Neural cell (in vitro differentiated cells): ENCODE measurements around the gene LTK. TPM values are rescaled to one million over a fixed set of nuclear protein-coding genes. Genes with fewer than 3 reads are reported as not detected.

Experiments
- H2AFZ ChIP-seq: fragments of 200-600, 300-800 bp; sonication (generic), shearing (Covaris generic); 2 replicates; pipeline ENCODE4 v1.6.0; 2014; ENCODE audit warnings: low read depth, mild to moderate bottlenecking, antibody characterized with exemption, low read length, moderate library complexity
- H3F3A ChIP-seq: fragments of 200-600 bp; shearing (Covaris generic); 2 replicates; pipeline ENCODE4 v1.6.1; 2016; ENCODE audit warnings: mild to moderate bottlenecking, moderate library complexity, mixed read lengths, antibody characterized with exemption, low read length; ENCODE audit not compliant: insufficient read depth, poor library complexity, severe bottlenecking
- H3K27ac ChIP-seq: fragments of 200-600, 300-800 bp; sonication (generic), shearing (Covaris generic); 2 replicates; pipeline ENCODE4 v1.5.1; 2014; ENCODE audit warnings: mild to moderate bottlenecking, low read length, moderate library complexity
- H3K27me3 ChIP-seq: fragments of 300-800, 200-600 bp; sonication (generic), shearing (Covaris generic); 2 replicates; pipeline ENCODE4 v1.6.0; 2014; ENCODE audit warnings: mild to moderate bottlenecking, low read depth, low read length, moderate library complexity; ENCODE audit not compliant: insufficient read depth
- H3K36me3 ChIP-seq: fragments of 300-800, 200-600 bp; sonication (generic), shearing (Covaris generic); 2 replicates; pipeline ENCODE4 v1.5.1; 2014; ENCODE audit warnings: mild to moderate bottlenecking, antibody characterized with exemption, low read length, moderate library complexity; ENCODE audit not compliant: insufficient read depth
- H3K4me2 ChIP-seq: fragments of 300-800, 200-600 bp; sonication (generic), shearing (Covaris generic); 2 replicates; pipeline ENCODE4 v1.6.0; 2014; ENCODE audit warnings: mild to moderate bottlenecking, low read length
- H3K4me3 ChIP-seq: fragments of 300-800, 200-600 bp; sonication (generic), shearing (Covaris generic); 2 replicates; pipeline ENCODE4 v1.5.1; 2014; ENCODE audit warnings: mild to moderate bottlenecking, low read length, moderate library complexity
- H3K79me2 ChIP-seq: fragments of 200-600 bp; shearing (Covaris generic); replicated peaks from 2 replicates; pipeline ENCODE4 v1.6.0; 2014; ENCODE audit warnings: mild to moderate bottlenecking, low read length, moderate library complexity; ENCODE audit not compliant: insufficient read depth
- H3K9ac ChIP-seq: fragments of 300-800, 200-600 bp; sonication (generic), shearing (Covaris generic); 2 replicates; pipeline ENCODE4 v1.6.1; 2016; ENCODE audit warnings: mild to moderate bottlenecking, low read length, mixed read lengths
- H3K9me2 ChIP-seq: fragments of 200-600 bp; shearing (Covaris generic); 2 replicates; pipeline ENCODE4 v1.6.1; 2016; ENCODE audit warnings: mild to moderate bottlenecking, low read length, mixed read lengths; ENCODE audit not compliant: insufficient read depth
- H3K9me3 ChIP-seq: fragments of 200-600, 300-800 bp; sonication (generic), shearing (Covaris generic); 2 replicates; pipeline ENCODE4 v1.6.1; 2016; ENCODE audit warnings: mild to moderate bottlenecking, mixed run types, low read length, moderate library complexity, mixed read lengths
- H4K20me1 ChIP-seq: fragments of 200-600 bp; shearing (Covaris generic); 2 replicates; pipeline ENCODE4 v1.6.1; 2016; ENCODE audit warnings: mild to moderate bottlenecking, mixed run types; ENCODE audit not compliant: insufficient read depth
- EP300 ChIP-seq: fragments of 450-650 bp; conservative IDR thresholded peaks from 2 replicates; pipeline ENCODE4 v1.6.1; 2014; ENCODE audit warnings: antibody characterized with exemption, mild to moderate bottlenecking, moderate library complexity; ENCODE audit not compliant: poor library complexity, severe bottlenecking
- EZH2 ChIP-seq: fragments of 200-600, 300-800 bp; shearing (Covaris generic), sonication (generic); IDR thresholded peaks from 2 replicates; pipeline ENCODE4 v1.6.1; 2014; ENCODE audit warnings: antibody characterized with exemption, low read length, borderline replicate concordance, mild to moderate bottlenecking; ENCODE audit not compliant: insufficient read depth, poor library complexity, severe bottlenecking
- MXI1 ChIP-seq: fragments of 450-650 bp; conservative IDR thresholded peaks from 2 replicates; pipeline ENCODE4 v1.6.1; 2014; ENCODE audit warnings: antibody characterized with exemption, mild to moderate bottlenecking; ENCODE audit not compliant: poor library complexity, severe bottlenecking
- POLR2AphosphoS5 ChIP-seq: IDR thresholded peaks from 2 replicates; pipeline ENCODE4 v1.6.1; 2012
- RAD21 ChIP-seq: fragments of 450-650 bp; conservative IDR thresholded peaks from 2 replicates; pipeline ENCODE4 v1.6.1; 2014; ENCODE audit warnings: antibody characterized with exemption, mild to moderate bottlenecking, moderate library complexity
- REST ChIP-seq: IDR thresholded peaks from 2 replicates; pipeline ENCODE4 v1.6.1; 2012; ENCODE audit warnings: borderline replicate concordance
- SMC3 ChIP-seq: fragments of 450-650 bp; conservative IDR thresholded peaks from 2 replicates; pipeline ENCODE4 v1.6.1; 2014; ENCODE audit warnings: antibody characterized with exemption, mild to moderate bottlenecking, moderate library complexity; ENCODE audit not compliant: poor library complexity
- TAF1 ChIP-seq: IDR thresholded peaks from 2 replicates; pipeline ENCODE4 v1.6.1; 2012; ENCODE audit warnings: low read depth
- polyA plus RNA-seq: library from polyadenylated mRNA; depleted of rRNA; stranded (reverse); fragments of >200 nt; gene quantifications from 2 replicates; pipeline ENCODE4 v1.2.3, GENCODE V29; 2014
- TF ChIP-seq, protein P1 (sequence below): fragments of 450-650 bp; IDR thresholded peaks from 2 replicates; pipeline ENCODE4 v1.5.1; 2014; ENCODE audit warnings: antibody characterized with exemption, mild to moderate bottlenecking, moderate library complexity; ENCODE audit not compliant: poor library complexity, severe bottlenecking

The LTK gene
- polyA plus RNA-seq, 1 donor from 2014 or later: 0.28 TPM

- no peak overlapping the region for H3K27ac ChIP-seq
- H3K79me2 ChIP-seq: no peaks in the 10 kb centered on the region
- H3F3A ChIP-seq: no peaks in the 10 kb centered on the region
- H3K27me3 ChIP-seq: no peaks in the 10 kb centered on the region
- H3K9ac ChIP-seq: no peak overlapping the region
- no peaks in the 10 kb centered on the region for H4K20me1 ChIP-seq
- no peak overlapping the region for H3K4me2 ChIP-seq
- TF ChIP-seq, protein P1, sequence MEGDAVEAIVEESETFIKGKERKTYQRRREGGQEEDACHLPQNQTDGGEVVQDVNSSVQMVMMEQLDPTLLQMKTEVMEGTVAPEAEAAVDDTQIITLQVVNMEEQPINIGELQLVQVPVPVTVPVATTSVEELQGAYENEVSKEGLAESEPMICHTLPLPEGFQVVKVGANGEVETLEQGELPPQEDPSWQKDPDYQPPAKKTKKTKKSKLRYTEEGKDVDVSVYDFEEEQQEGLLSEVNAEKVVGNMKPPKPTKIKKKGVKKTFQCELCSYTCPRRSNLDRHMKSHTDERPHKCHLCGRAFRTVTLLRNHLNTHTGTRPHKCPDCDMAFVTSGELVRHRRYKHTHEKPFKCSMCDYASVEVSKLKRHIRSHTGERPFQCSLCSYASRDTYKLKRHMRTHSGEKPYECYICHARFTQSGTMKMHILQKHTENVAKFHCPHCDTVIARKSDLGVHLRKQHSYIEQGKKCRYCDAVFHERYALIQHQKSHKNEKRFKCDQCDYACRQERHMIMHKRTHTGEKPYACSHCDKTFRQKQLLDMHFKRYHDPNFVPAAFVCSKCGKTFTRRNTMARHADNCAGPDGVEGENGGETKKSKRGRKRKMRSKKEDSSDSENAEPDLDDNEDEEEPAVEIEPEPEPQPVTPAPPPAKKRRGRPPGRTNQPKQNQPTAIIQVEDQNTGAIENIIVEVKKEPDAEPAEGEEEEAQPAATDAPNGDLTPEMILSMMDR: no peak
- TF ChIP-seq TAF1 (no peak), RAD21 (no peak), EP300 (no peak), MXI1 (no peak)
- H3K9me3 ChIP-seq: no peaks in the 10 kb centered on the region
- H3K9me2 ChIP-seq: no peaks in the 10 kb centered on the region
- no peak overlapping the region for H3K4me3 ChIP-seq
- no peaks in the 10 kb centered on the region for H3K36me3 ChIP-seq
- H2AFZ ChIP-seq: no peak overlapping the region
Observed at GRCh38 chr15:41520636-41521035, 7.0 kb upstream of the LTK start.

GRCh38 chr15:41517895-41518449, 4.3 kb upstream of the LTK start:
- Histone ChIP-seq H2AFZ (no peak overlapping the region), H3K27me3 (peaks cover 15% of the 10 kb centered on the region), H3K4me2 (no peak overlapping the region), H3F3A (no peaks in the 10 kb centered on the region), H3K4me3 (no peak overlapping the region), H3K79me2 (no peaks in the 10 kb centered on the region), H3K36me3 (no peaks in the 10 kb centered on the region), H3K9ac (no peak overlapping the region), H3K9me3 (no peaks in the 10 kb centered on the region), H3K9me2 (no peaks in the 10 kb centered on the region), H4K20me1 (no peaks in the 10 kb centered on the region), H3K27ac (no peak overlapping the region)
- TF ChIP-seq REST (no peak), POLR2AphosphoS5 (no peak), MXI1 (no peak), SMC3 (no peak), EP300 (no peak), EZH2 (no peak), RAD21 (no peak), TAF1 (no peak)
- TF ChIP-seq, protein P1: no peak
